ENCODE measurements around the gene ICAM5. TPM values are rescaled to one million over a fixed set of nuclear protein-coding genes. Genes with fewer than 3 reads are reported as not detected.
A peak's percentile ranks its signal among the peaks of the same experiment; 100 is the strongest.

Gene ICAM5
- total RNA-seq, 1 donor from 2014 or later = 5.7 TPM

- peaks cover 45% of the 10 kb centered on the region for H3K4me1 Mint-ChIP-seq
- H3K27me3 Mint-ChIP-seq (ENCODE audit: low read depth) = peaks cover 93% of the 10 kb centered on the region
- no peak for DNase-seq (ENCODE audit: low spot score in 2 of 2, unreplicated experiment in 2 of 2)
- no peaks in the 10 kb centered on the region for H3K36me3 Mint-ChIP-seq
- peak overlapping the region; percentile 71 for H3K27ac Mint-ChIP-seq
- H3K4me3 Mint-ChIP-seq = peak overlapping the region; percentile 70
- no peaks in the 10 kb centered on the region for H3K9me3 Mint-ChIP-seq
- no peak for TF ChIP-seq CTCF (IDR thresholded peaks at IDR 0.05; ENCODE audit: unreplicated experiment)
Observed at GRCh38 chr19:10288662-10289166, 1.0 kb upstream of the ICAM5 start.

GRCh38 chr19:10289167-10289835, 451 bp upstream of the ICAM5 start:
- H3K27me3 Mint-ChIP-seq (ENCODE audit: low read depth) = peaks cover 96% of the 10 kb centered on the region
- H3K4me3 Mint-ChIP-seq = peak overlapping the region; percentile 70
- no peaks in the 10 kb centered on the region for H3K9me3 Mint-ChIP-seq
- H3K36me3 Mint-ChIP-seq = no peaks in the 10 kb centered on the region
- no peak for DNase-seq (ENCODE audit: low spot score in 2 of 2, unreplicated experiment in 2 of 2)
- H3K27ac Mint-ChIP-seq = no peak overlapping the region
- TF ChIP-seq CTCF (IDR thresholded peaks at IDR 0.05; ENCODE audit: unreplicated experiment) = no peak
- H3K4me1 Mint-ChIP-seq = peaks cover 45% of the 10 kb centered on the region

GRCh38 chr19:10290357-10290875, 664 bp downstream of the ICAM5 start:
- Mint-ChIP-seq H3K9me3 (no peaks in the 10 kb centered on the region), H3K36me3 (no peaks in the 10 kb centered on the region), H3K27me3 (ENCODE audit: low read depth) (peaks cover 100% of the 10 kb centered on the region), H3K4me1 (peaks cover 46% of the 10 kb centered on the region), H3K4me3 (peak overlapping the region; percentile 70), H3K27ac (no peak overlapping the region)
- no peak for DNase-seq (ENCODE audit: low spot score in 2 of 2, unreplicated experiment in 2 of 2)
- no peak for TF ChIP-seq CTCF (IDR thresholded peaks at IDR 0.05; ENCODE audit: unreplicated experiment)

- Mint-ChIP-seq H3K27ac (no peak overlapping the region), H3K4me1 (peaks cover 51% of the 10 kb centered on the region), H3K36me3 (no peaks in the 10 kb centered on the region), H3K9me3 (no peaks in the 10 kb centered on the region), H3K27me3 (ENCODE audit: low read depth) (peaks cover 100% of the 10 kb centered on the region), H3K4me3 (peak overlapping the region; percentile 70)
- DNase-seq (ENCODE audit: low spot score in 2 of 2, unreplicated experiment in 2 of 2) = no peak
- TF ChIP-seq CTCF (IDR thresholded peaks at IDR 0.05; ENCODE audit: unreplicated experiment) = no peak
Observed at GRCh38 chr19:10290876-10291553, 1.3 kb downstream of the ICAM5 start.

GRCh38 chr19:10291554-10292205, 1.9 kb downstream of the ICAM5 start:
- Mint-ChIP-seq H3K36me3 (no peaks in the 10 kb centered on the region), H3K4me3 (peak overlapping the region; percentile 70), H3K4me1 (peaks cover 45% of the 10 kb centered on the region), H3K27me3 (ENCODE audit: low read depth) (peaks cover 97% of the 10 kb centered on the region), H3K27ac (no peak overlapping the region), H3K9me3 (no peaks in the 10 kb centered on the region)
- no peak for DNase-seq (ENCODE audit: low spot score in 2 of 2, unreplicated experiment in 2 of 2)
- TF ChIP-seq CTCF (IDR thresholded peaks at IDR 0.05; ENCODE audit: unreplicated experiment) = no peak

Data from mesothelial cell of epicardium (in vitro differentiated cells).